Measurements from ENCODE around the gene SLC25A44.

The SLC25A44 gene

DNA sequence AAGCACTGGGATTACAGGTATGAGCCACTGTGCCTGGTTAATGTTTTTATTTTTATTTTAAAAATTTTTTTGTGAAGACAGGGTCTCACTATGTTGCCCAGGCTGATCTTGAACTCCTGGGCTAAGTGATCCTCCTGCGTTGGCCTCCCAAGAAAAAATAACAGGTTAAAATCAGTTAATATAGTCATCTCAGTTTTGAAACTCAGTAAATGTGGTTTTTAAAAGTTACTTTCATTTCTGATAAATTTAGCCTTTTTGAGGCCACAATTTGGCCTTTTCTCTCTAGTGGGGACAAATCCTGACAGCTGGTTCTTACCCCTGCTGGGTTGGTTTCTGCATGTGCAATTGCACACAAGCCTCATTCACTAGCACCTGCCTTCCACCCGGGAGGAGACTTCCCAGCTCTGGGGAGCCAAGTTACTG is 32.2 kb downstream of the SLC25A44 start:
- no peaks in the 10 kb centered on the region for H3K27me3 ChIP-seq (ENCODE audit: insufficient read depth, low read length)
- WGBS, result 100% methylated on average over 2 of the region's 2 CpGs
- H3K36me3 ChIP-seq (ENCODE audit: insufficient read depth, low read length), result peaks cover 59% of the 10 kb centered on the region
- no peak overlapping the region for H3K4me3 ChIP-seq (ENCODE audit: low read length)
- H3K9ac ChIP-seq (ENCODE audit: low read depth, low read length), result no peak overlapping the region
- no peaks in the 10 kb centered on the region for H3K9me3 ChIP-seq (ENCODE audit: insufficient read depth, low read depth, low read length)
- H3K27ac ChIP-seq (ENCODE audit: low read depth, low read length), result no peak overlapping the region
- H3K4me1 ChIP-seq (ENCODE audit: insufficient read depth, low read length), result no peaks in the 10 kb centered on the region

DNA sequence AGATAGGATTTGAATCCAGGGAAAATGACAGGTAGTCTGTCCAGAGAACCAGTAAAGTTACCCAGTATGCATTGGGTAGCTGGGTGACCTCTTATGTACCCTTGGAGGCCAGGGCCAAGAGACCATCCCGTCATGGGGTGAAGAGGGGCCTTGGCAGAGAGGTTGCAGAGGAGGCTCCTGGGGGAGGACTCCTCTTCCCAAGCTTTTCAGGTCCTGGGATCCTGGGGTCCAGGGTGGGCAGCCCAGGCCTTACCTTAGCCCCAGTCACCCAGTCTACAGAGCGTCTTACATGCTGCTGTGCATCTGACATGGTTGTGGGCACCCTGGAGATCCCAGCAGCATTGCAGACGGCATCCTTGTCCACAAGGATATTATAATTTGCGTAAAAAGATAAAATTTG is 32.9 kb downstream of the SLC25A44 start:
- Histone ChIP-seq H3K27me3 (ENCODE audit: insufficient read depth, low read length) (no peaks in the 10 kb centered on the region), H3K36me3 (ENCODE audit: insufficient read depth, low read length) (peaks cover 53% of the 10 kb centered on the region), H3K9me3 (ENCODE audit: insufficient read depth, low read depth, low read length) (no peaks in the 10 kb centered on the region), H3K4me1 (ENCODE audit: insufficient read depth, low read length) (no peaks in the 10 kb centered on the region), H3K9ac (ENCODE audit: low read depth, low read length) (no peak overlapping the region), H3K27ac (ENCODE audit: low read depth, low read length) (no peak overlapping the region), H3K4me3 (ENCODE audit: low read length) (no peak overlapping the region)
- 95% methylated on average over 4 of the region's 4 CpGs for WGBS

DNA sequence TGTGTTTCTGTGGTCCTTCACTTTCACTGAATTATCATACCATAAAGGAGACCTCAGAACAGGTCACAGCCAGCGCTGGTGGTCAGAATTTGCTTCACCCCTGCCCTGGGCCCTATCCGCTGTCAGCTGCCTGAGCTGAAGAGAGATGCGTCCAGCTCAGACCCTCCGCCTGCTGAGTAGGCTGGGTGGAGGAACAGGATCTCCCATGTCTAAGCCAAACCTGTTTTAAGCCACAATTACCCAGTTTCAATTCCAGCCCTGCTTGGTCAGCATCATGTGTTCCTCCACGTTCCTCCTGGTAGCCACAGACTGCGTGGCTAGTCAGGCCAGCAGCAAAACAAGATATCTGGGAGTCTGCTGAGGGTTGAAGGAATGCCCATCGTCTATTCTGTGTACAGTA is 34.6 kb downstream of the SLC25A44 start:
- H3K9ac ChIP-seq (ENCODE audit: low read depth, low read length), result no peak overlapping the region
- no peaks in the 10 kb centered on the region for H3K27me3 ChIP-seq (ENCODE audit: insufficient read depth, low read length)
- no peak overlapping the region for H3K27ac ChIP-seq (ENCODE audit: low read depth, low read length)
- WGBS, result 82% methylated on average over 7 of the region's 7 CpGs
- H3K9me3 ChIP-seq (ENCODE audit: insufficient read depth, low read depth, low read length), result no peaks in the 10 kb centered on the region
- H3K36me3 ChIP-seq (ENCODE audit: insufficient read depth, low read length), result peaks cover 46% of the 10 kb centered on the region
- H3K4me3 ChIP-seq (ENCODE audit: low read length), result no peak overlapping the region
- no peaks in the 10 kb centered on the region for H3K4me1 ChIP-seq (ENCODE audit: insufficient read depth, low read length)

DNA sequence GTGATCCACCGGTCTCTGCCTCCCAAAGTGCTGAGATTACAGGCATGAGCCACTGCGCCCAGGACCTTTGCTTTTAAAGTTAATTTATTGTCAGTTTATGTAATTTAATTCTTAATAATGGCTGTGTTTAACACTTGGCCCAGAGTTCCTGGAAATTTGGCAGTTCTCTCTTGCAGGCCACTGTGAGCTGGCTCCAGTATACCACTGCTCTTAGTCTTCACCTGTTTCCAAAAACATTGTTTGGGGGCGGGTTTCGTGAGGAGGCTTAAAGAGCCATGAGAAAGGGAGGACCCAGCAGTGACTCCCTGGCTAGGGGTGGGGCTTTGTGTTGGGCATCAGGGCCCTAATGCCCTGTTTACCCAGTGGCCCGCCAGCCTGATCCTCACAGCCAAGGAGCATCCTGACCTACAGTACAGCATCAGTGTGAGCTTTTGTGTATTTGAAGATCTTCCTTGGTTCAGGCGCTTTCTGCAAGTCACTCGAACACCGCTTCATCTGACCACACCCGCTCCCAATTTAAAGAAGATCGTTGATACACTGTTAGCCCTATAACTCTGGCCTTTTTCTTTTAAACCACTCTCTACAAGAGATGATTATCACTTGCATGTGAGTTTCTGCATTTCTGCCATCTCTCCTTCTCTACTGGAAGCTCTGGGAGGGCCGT is 36.0 kb downstream of the SLC25A44 start:
- peaks cover 51% of the 10 kb centered on the region for H3K36me3 ChIP-seq (ENCODE audit: insufficient read depth, low read length)
- no peaks in the 10 kb centered on the region for H3K4me1 ChIP-seq (ENCODE audit: insufficient read depth, low read length)
- no peaks in the 10 kb centered on the region for H3K27me3 ChIP-seq (ENCODE audit: insufficient read depth, low read length)
- H3K9ac ChIP-seq (ENCODE audit: low read depth, low read length), result no peak overlapping the region
- H3K9me3 ChIP-seq (ENCODE audit: insufficient read depth, low read depth, low read length), result no peaks in the 10 kb centered on the region
- H3K4me3 ChIP-seq (ENCODE audit: low read length), result no peak overlapping the region
- H3K27ac ChIP-seq (ENCODE audit: low read depth, low read length), result no peak overlapping the region
- WGBS, result 97% methylated on average over 11 of the region's 11 CpGs

DNA sequence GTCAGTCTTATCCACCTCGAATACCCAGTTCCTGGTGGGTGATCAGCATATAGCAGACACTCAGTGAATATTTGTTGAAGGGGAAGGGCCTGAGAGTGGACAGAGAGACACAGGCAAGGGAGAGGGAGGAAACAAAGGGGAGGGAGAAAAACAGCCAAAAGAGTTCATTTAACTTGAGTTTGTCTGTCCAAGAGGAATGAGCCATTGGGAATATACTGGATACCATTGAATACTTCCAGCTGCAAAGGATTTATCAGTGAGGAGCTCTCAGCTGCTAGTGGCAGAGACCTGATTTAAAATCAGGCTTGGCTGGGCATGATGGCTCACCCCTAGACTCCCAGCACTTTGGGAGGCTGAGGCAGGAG is 36.6 kb downstream of the SLC25A44 start:
- Histone ChIP-seq H3K4me1 (ENCODE audit: insufficient read depth, low read length) (no peaks in the 10 kb centered on the region), H3K9ac (ENCODE audit: low read depth, low read length) (no peak overlapping the region), H3K9me3 (ENCODE audit: insufficient read depth, low read depth, low read length) (no peaks in the 10 kb centered on the region), H3K27ac (ENCODE audit: low read depth, low read length) (no peak overlapping the region), H3K27me3 (ENCODE audit: insufficient read depth, low read length) (no peaks in the 10 kb centered on the region), H3K36me3 (ENCODE audit: insufficient read depth, low read length) (peaks cover 52% of the 10 kb centered on the region), H3K4me3 (ENCODE audit: low read length) (no peak overlapping the region)
- WGBS, result 100% methylated on average over 1 of the region's 1 CpG

DNA sequence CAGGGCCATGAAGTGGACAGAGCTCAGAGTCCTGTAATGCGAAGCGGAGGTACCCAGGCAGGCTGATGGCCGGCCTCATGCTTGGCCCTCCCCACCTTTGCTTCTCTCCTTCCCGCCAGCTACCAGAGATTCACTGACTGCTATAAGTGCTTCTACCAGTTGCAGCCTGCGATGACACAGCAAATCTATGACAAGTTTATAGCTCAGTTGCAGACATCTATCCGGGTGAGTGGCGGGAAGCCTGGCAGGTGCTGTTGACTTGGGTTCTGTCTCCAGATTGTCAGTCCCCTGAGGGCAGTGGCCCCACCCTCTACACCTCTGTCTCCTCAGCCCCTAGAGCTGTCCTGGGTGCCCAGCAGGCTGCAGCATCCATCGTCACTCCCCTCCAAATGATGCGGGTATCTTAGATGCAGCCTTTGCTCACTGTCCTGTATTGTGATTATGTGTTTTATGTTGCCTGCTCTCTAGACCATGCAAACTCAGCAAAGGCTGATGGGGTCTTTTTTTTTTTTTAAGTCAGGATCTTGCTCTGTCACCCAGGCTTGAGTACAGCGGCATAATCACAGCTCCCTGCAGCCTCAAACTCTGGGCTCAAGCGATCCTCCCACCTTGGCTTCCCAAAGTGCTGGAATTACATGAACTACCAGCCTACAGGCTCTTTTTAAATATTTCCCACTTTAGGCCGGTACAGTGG is 38.4 kb downstream of the SLC25A44 start:
- Histone ChIP-seq H3K27ac (ENCODE audit: low read depth, low read length) (no peak overlapping the region), H3K9me3 (ENCODE audit: insufficient read depth, low read depth, low read length) (no peaks in the 10 kb centered on the region), H3K9ac (ENCODE audit: low read depth, low read length) (no peak overlapping the region), H3K4me1 (ENCODE audit: insufficient read depth, low read length) (no peaks in the 10 kb centered on the region), H3K4me3 (ENCODE audit: low read length) (no peak overlapping the region), H3K36me3 (ENCODE audit: insufficient read depth, low read length) (peaks cover 57% of the 10 kb centered on the region), H3K27me3 (ENCODE audit: insufficient read depth, low read length) (no peaks in the 10 kb centered on the region)
- 93% methylated on average over 12 of the region's 12 CpGs for WGBS

DNA sequence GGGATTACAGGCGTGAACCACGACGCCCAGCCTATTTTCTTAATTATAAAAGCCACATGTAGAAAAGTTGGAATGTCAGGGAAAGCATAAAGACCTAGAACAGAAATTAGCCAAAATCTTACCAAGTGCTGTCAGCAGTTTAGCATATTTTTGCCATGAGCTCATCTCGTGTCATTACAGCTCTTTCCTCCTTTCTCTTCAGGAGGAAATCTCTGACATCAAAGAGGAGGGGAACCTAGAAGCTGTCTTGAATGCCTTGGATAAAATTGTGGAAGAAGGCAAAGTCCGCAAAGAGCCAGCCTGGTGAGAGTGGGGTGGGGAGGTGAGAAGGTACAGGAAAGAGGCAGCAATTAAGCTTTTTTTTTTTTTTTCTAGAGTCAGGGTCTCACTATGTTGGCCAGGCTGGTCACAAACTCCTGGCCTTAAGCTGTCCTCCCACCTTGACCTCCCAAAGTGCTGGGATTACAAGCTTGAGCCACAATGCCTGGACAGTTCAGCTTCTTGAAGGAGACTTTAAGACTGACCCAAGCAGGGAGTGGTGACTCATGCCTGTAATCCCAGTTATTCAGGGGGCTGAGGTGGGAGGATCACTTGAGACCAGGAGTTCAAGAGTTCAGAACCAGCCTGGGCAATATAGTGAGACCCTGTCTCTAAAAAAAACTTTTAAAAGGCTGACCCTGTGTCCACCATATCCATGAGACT is 39.7 kb downstream of the SLC25A44 start:
- Histone ChIP-seq H3K27ac (ENCODE audit: low read depth, low read length) (no peak overlapping the region), H3K9ac (ENCODE audit: low read depth, low read length) (no peak overlapping the region), H3K4me1 (ENCODE audit: insufficient read depth, low read length) (no peaks in the 10 kb centered on the region), H3K9me3 (ENCODE audit: insufficient read depth, low read depth, low read length) (no peaks in the 10 kb centered on the region), H3K36me3 (ENCODE audit: insufficient read depth, low read length) (peaks cover 64% of the 10 kb centered on the region), H3K27me3 (ENCODE audit: insufficient read depth, low read length) (no peaks in the 10 kb centered on the region), H3K4me3 (ENCODE audit: low read length) (no peak overlapping the region)
- 90% methylated on average over 5 of the region's 5 CpGs for WGBS

DNA sequence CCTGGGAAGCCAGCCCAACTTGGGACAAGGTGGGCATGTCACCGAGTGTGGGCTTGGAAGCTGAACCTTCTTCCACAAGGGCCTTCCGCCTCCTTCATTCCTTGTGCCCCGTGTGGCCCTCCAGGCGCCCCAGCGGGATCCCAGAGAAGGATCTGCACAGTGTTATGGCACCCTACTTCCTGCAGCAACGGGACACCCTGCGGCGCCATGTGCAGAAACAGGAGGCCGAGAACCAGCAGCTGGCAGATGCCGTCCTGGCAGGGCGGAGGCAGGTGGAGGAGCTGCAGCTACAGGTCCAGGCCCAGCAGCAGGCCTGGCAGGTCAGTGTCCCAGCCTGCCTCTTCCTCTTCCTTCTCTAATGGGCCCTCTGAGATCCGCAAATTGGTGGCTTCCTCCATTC is 42.3 kb downstream of the SLC25A44 start:
- WGBS, result 97% methylated on average over 12 of the region's 12 CpGs
- Histone ChIP-seq H3K9me3 (ENCODE audit: insufficient read depth, low read depth, low read length) (no peaks in the 10 kb centered on the region), H3K27ac (ENCODE audit: low read depth, low read length) (no peak overlapping the region), H3K9ac (ENCODE audit: low read depth, low read length) (no peak overlapping the region), H3K4me1 (ENCODE audit: insufficient read depth, low read length) (no peaks in the 10 kb centered on the region), H3K4me3 (ENCODE audit: low read length) (no peak overlapping the region), H3K27me3 (ENCODE audit: insufficient read depth, low read length) (no peaks in the 10 kb centered on the region), H3K36me3 (ENCODE audit: insufficient read depth, low read length) (peaks cover 67% of the 10 kb centered on the region)

DNA sequence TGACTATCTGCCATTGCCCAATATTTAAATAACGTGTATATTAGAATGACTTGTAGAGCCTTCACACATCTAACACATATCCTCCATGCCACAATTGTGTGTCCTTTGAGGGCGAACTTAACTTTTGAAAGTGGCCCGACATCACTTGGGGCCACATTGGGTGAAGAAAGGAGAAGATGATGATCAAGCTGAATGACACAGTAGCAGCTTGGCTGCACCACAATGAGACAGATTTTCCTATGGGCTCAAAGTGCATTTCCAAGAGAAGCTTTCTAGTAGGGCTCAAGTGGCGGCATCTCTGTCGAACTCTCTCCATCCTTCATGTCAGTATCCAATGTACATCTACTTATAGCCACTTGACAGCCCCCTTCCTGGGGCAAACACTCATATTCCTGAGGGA is 44.3 kb downstream of the SLC25A44 start:
- Histone ChIP-seq H3K4me3 (ENCODE audit: low read length) (no peak overlapping the region), H3K36me3 (ENCODE audit: insufficient read depth, low read length) (peaks cover 61% of the 10 kb centered on the region), H3K9me3 (ENCODE audit: insufficient read depth, low read depth, low read length) (no peaks in the 10 kb centered on the region), H3K4me1 (ENCODE audit: insufficient read depth, low read length) (no peaks in the 10 kb centered on the region), H3K27me3 (ENCODE audit: insufficient read depth, low read length) (no peaks in the 10 kb centered on the region), H3K9ac (ENCODE audit: low read depth, low read length) (no peak overlapping the region), H3K27ac (ENCODE audit: low read depth, low read length) (no peak overlapping the region)
- 97% methylated on average over 5 of the region's 5 CpGs for WGBS

DNA sequence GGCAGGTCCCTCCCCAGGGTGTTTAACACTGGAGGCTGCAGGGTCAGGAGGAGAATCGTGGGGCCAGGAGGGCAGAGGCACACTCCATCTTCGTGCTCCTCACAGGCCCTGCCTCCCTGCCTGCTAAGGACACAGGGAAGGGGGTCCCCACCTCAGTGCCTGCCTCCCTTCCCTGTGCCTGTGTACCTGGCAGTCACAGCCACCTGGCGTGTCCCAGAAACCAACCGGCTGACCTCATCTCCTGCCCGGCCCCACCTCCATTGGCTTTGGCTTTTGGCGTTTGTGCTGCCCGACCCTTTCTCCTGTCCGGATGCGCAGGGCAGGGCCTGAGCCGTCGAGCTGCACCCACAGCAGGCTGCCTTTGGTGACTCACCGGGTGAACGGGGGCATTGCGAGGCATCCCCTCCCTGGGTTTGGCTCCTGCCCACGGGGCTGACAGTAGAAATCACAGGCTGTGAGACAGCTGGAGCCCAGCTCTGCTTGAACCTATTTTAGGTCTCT is 47.5 kb downstream of the SLC25A44 start:
- 71% methylated on average over 15 of the region's 15 CpGs for WGBS
- no peaks in the 10 kb centered on the region for H3K4me1 ChIP-seq (ENCODE audit: insufficient read depth, low read length)
- H3K36me3 ChIP-seq (ENCODE audit: insufficient read depth, low read length), result peaks cover 36% of the 10 kb centered on the region
- H3K27me3 ChIP-seq (ENCODE audit: insufficient read depth, low read length), result peaks cover 7% of the 10 kb centered on the region; the same call in 1 of the 2 replicates
- H3K9me3 ChIP-seq (ENCODE audit: insufficient read depth, low read depth, low read length), result no peaks in the 10 kb centered on the region
- H3K4me3 ChIP-seq (ENCODE audit: low read length), result no peak overlapping the region
- H3K9ac ChIP-seq (ENCODE audit: low read depth, low read length), result no peak overlapping the region
- H3K27ac ChIP-seq (ENCODE audit: low read depth, low read length), result no peak overlapping the region

DNA sequence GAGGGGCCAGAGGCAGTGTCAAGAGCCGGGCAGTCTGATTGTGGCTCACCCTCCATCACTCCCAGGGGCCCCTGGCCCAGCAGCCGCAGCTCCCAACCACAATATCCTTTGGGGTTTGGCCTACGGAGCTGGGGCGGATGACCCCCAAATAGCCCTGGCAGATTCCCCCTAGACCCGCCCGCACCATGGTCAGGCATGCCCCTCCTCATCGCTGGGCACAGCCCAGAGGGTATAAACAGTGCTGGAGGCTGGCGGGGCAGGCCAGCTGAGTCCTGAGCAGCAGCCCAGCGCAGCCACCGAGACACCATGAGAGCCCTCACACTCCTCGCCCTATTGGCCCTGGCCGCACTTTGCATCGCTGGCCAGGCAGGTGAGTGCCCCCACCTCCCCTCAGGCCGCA is 48.0 kb downstream of the SLC25A44 start, which contains the start of gene BGLAP:
TSS of gene BGLAP (plus strand) at position 259 of the 400 bp plus-strand sequence. CDS start at position 307, 48 bp downstream.
- Histone ChIP-seq H3K27me3 (ENCODE audit: insufficient read depth, low read length) (peaks cover 7% of the 10 kb centered on the region; the same call in 1 of the 2 replicates), H3K27ac (ENCODE audit: low read depth, low read length) (no peak within 1 kb of the TSS), H3K9ac (ENCODE audit: low read depth, low read length) (no peak within 1 kb of the TSS), H3K4me3 (ENCODE audit: low read length) (no peak within 1 kb of the TSS), H3K4me1 (ENCODE audit: insufficient read depth, low read length) (peaks cover 4% of the 10 kb centered on the region; the same call in 1 of the 2 replicates), H3K9me3 (ENCODE audit: insufficient read depth, low read depth, low read length) (no peaks in the 10 kb centered on the region), H3K36me3 (ENCODE audit: insufficient read depth, low read length) (peaks cover 31% of the 10 kb centered on the region)
- WGBS, result 92% methylated on average over 14 of the region's 14 CpGs
